Keratinocyte (primary cell): Measurements from ENCODE around the gene SARNP. TPM values are rescaled to one million over a fixed set of nuclear protein-coding genes. Genes with fewer than 3 reads are reported as not detected.

ENCODE experiments used
- DNase-seq: peaks from one replicate; pipeline ENCODE4 v3.0.0-alpha.2; 2011; ENCODE audit warnings: low read depth, missing footprints, low spot score
- FAIRE-seq: peaks from 2 replicates; lab custom pipeline; 2011; peaks lifted over from hg19 to GRCh38; lab: Jason Lieb, UNC
- H2AFZ ChIP-seq: 2 replicates; pipeline ENCODE4 v1.6.0; 2012; ENCODE audit warnings: low read length, control low read depth, inconsistent platforms; ENCODE audit not compliant: control insufficient read depth
- H3K27ac ChIP-seq: 2 replicates; pipeline ENCODE4 v1.5.1; 2011; ENCODE audit warnings: low read length; ENCODE audit not compliant: control insufficient read depth, insufficient read depth
- H3K27me3 ChIP-seq: 3 replicates; pipeline ENCODE4 v1.6.0; 2011; ENCODE audit warnings: low read length; ENCODE audit not compliant: control insufficient read depth, insufficient read depth; ENCODE audit errors: extremely low read depth
- H3K36me3 ChIP-seq, 2 experiments: 2 replicates in 1 of 2; 3 replicates in 1 of 2; pipeline ENCODE4 v1.5.1; 2011; ENCODE audit warnings: low read length in 2 of 2, mild to moderate bottlenecking in 1 of 2; ENCODE audit not compliant: control insufficient read depth in 2 of 2, insufficient read depth in 2 of 2; ENCODE audit errors: extremely low read depth in 1 of 2
- H3K4me1 ChIP-seq: 3 replicates; pipeline ENCODE4 v1.5.1; 2011; ENCODE audit warnings: low read length; ENCODE audit not compliant: control insufficient read depth, insufficient read depth; ENCODE audit errors: extremely low read depth
- H3K4me2 ChIP-seq: 3 replicates; pipeline ENCODE4 v1.6.0; 2011; ENCODE audit warnings: low read depth, low read length; ENCODE audit not compliant: control insufficient read depth, insufficient read depth; ENCODE audit errors: extremely low read depth
- H3K4me3 ChIP-seq, 3 experiments: fragments of 200-600 bp in 1 of 3; sonication (generic) in 1 of 3; 2 replicates in 2 of 3; 3 replicates in 1 of 3; pipeline ENCODE4 v1.5.1; 2011 to 2016; ENCODE audit warnings: low read length in 3 of 3, mild to moderate bottlenecking in 3 of 3, control low read depth in 2 of 3, inconsistent platforms in 1 of 3, low read depth in 1 of 3, mixed read lengths in 1 of 3, mixed run types in 1 of 3, moderate library complexity in 1 of 3; ENCODE audit not compliant: control insufficient read depth in 2 of 3, insufficient read depth in 2 of 3; ENCODE audit errors: extremely low read depth in 1 of 3
- H3K79me2 ChIP-seq: 2 replicates; pipeline ENCODE4 v1.6.0; 2012; ENCODE audit warnings: low read length; ENCODE audit not compliant: control insufficient read depth, insufficient read depth
- H3K9ac ChIP-seq: 3 replicates; pipeline ENCODE4 v1.6.0; 2011; ENCODE audit warnings: low read length; ENCODE audit not compliant: control insufficient read depth, insufficient read depth; ENCODE audit errors: extremely low read depth
- H3K9me1 ChIP-seq: 3 replicates; pipeline ENCODE4 v1.6.0; 2011; ENCODE audit warnings: low read length; ENCODE audit not compliant: control insufficient read depth, insufficient read depth; ENCODE audit errors: extremely low read depth
- H3K9me3 ChIP-seq: 2 replicates; pipeline ENCODE4 v1.5.1; 2012; ENCODE audit warnings: low read depth, low read length; ENCODE audit not compliant: control insufficient read depth
- H4K20me1 ChIP-seq: 3 replicates; pipeline ENCODE4 v1.6.0; 2011; ENCODE audit warnings: low read length; ENCODE audit not compliant: control insufficient read depth, insufficient read depth; ENCODE audit errors: extremely low read depth
- CTCF ChIP-seq, 3 experiments: IDR thresholded peaks in 1 of 3; conservative IDR thresholded peaks in 1 of 3; optimal IDR thresholded peaks in 1 of 3; 2 replicates in 2 of 3; 3 replicates in 1 of 3; pipeline versions ENCODE3 to v1.5.1; 2011; ENCODE audit warnings: low read length in 3 of 3, mild to moderate bottlenecking in 3 of 3, moderate library complexity in 2 of 3, control low read depth in 1 of 3, inconsistent platforms in 1 of 3; ENCODE audit not compliant: insufficient read depth in 2 of 3; ENCODE audit errors: extremely low read depth in 1 of 3
- EZH2 ChIP-seq: IDR thresholded peaks from one replicate; pipeline ENCODE4 v1.6.1; 2012; ENCODE audit warnings: inconsistent platforms, mild to moderate bottlenecking, low read length, moderate library complexity
- dilution Hi-C: fragments of 300-500 bp; cut with MboI; formaldehyde crosslinking; loops from one replicate; pipeline ENCODE4 v1.7.0; 2020; ENCODE audit warnings: low sequenced_read_pairs; ENCODE audit not compliant: extremely low pct_ligation_motif_present
- polyA plus RNA-seq, 5 experiments: library from polyadenylated mRNA; depleted of rRNA in 3 of 5; stranded (reverse) in 3 of 5; stranded (forward) in 1 of 5; unstranded in 1 of 5; fragments of >200 nt; gene quantifications; 1 replicate in 1 of 5; 2 replicates in 3 of 5; 3 replicates in 1 of 5; pipeline versions ENCODE4 v1.2.1 to v1.2.3, GENCODE V29; 2011 to 2012; ENCODE audit warnings: missing spikeins in 2 of 5, low read depth in 1 of 5, low replicate concordance in 1 of 5

Gene SARNP
- polyA plus RNA-seq, 1 donor (not counting 4 experiments of a cell fraction or from before 2014, with no cell fraction given), result 168 TPM

GRCh38 chr12:55732288-55732687, 85.2 kb downstream of the SARNP start:
- Histone ChIP-seq H3K4me1 (peaks cover 23% of the 10 kb centered on the region), H3K27ac (no peak overlapping the region), H3K4me3 (no peak overlapping the region), H3K9me3 (no peaks in the 10 kb centered on the region), H3K4me2 (no peak overlapping the region), H4K20me1 (no peaks in the 10 kb centered on the region), H3K9ac (no peak overlapping the region), H3K9me1 (no peaks in the 10 kb centered on the region), H3K79me2 (peaks cover 11% of the 10 kb centered on the region), H3K27me3 (no peaks in the 10 kb centered on the region), H3K36me3 (no peaks in the 10 kb centered on the region), H2AFZ (no peak overlapping the region)
- DNase-seq, result no peak
- dilution Hi-C loops, result no loop called here
- no peak for TF ChIP-seq EZH2
- no peak for TF ChIP-seq CTCF (optimal IDR thresholded peaks at IDR 0.05 in 1 of 3, IDR thresholded peaks at IDR 0.05 in 1 of 3, conservative IDR thresholded peaks at IDR 0.05 in 1 of 3; ENCODE audit: extremely low read depth in 1 of 3, insufficient read depth in 2 of 3, low read length in 3 of 3)
- FAIRE-seq, result no peak

- DNase-seq (no peak), FAIRE-seq (no peak)
- dilution Hi-C loops, result no loop called here
- Histone ChIP-seq H3K4me2 (peak overlapping the region; percentile 88), H3K36me3 (peaks cover 9 to 10% of the 10 kb centered on the region in 2 experiments), H3K4me1 (peaks cover 32% of the 10 kb centered on the region), H3K9me3 (no peaks in the 10 kb centered on the region), H4K20me1 (no peaks in the 10 kb centered on the region), H3K27ac (peak overlapping the region; percentile 96), H2AFZ (peak overlapping the region; percentile 81), H3K9me1 (no peaks in the 10 kb centered on the region), H3K79me2 (peaks cover 22% of the 10 kb centered on the region), H3K4me3 (peak overlapping the region; percentile 74 to 90 (median 83)), H3K9ac (peak overlapping the region; percentile 95), H3K27me3 (no peaks in the 10 kb centered on the region)
- peak in 2 of 3 experiments; percentile 11 to 42 for TF ChIP-seq CTCF (optimal IDR thresholded peaks at IDR 0.05 in 1 of 3, IDR thresholded peaks at IDR 0.05 in 1 of 3, conservative IDR thresholded peaks at IDR 0.05 in 1 of 3; ENCODE audit: extremely low read depth in 1 of 3, insufficient read depth in 2 of 3, low read length in 3 of 3)
- no peak for TF ChIP-seq EZH2
Measured at GRCh38 chr12:55729819-55730818, 87.4 kb downstream of the SARNP start.
